ENCODE data around the gene SH3GL3.

SH3GL3 gene

GRCh38 chr15:83658430-83659416 is 211.6 kb downstream of the SH3GL3 start:
- Histone ChIP-seq H2AFZ (ENCODE audit: low read length) (no peak overlapping the region), H3K27ac (ENCODE audit: low read depth, low read length, poor library complexity, severe bottlenecking) (no peak overlapping the region), H3K36me3 (ENCODE audit: insufficient read depth, low read length) (no peaks in the 10 kb centered on the region), H3K4me3 (ENCODE audit: low read depth, low read length, poor library complexity, severe bottlenecking) (no peak overlapping the region), H3K27me3 (ENCODE audit: insufficient read depth, low read length) (no peaks in the 10 kb centered on the region), H3K4me1 (ENCODE audit: insufficient read depth, low read length, severe bottlenecking) (no peaks in the 10 kb centered on the region), H3K9me2 (ENCODE audit: low read depth, low read length) (no peaks in the 10 kb centered on the region), H3K4me2 (ENCODE audit: low read length) (no peak overlapping the region), H3K79me2 (ENCODE audit: insufficient read depth, low read length) (no peaks in the 10 kb centered on the region), H4K20me1 (ENCODE audit: insufficient read depth, low read length) (no peaks in the 10 kb centered on the region), H3F3A (ENCODE audit: insufficient read depth, low read length) (no peaks in the 10 kb centered on the region), H3K9me3 (ENCODE audit: low read length) (no peaks in the 10 kb centered on the region), H3K9ac (ENCODE audit: low read length) (no peak overlapping the region)
- no peak for TF ChIP-seq EZH2 (IDR thresholded peaks at IDR 0.05; ENCODE audit: borderline replicate concordance, low read length)
- TF ChIP-seq, protein P1, sequence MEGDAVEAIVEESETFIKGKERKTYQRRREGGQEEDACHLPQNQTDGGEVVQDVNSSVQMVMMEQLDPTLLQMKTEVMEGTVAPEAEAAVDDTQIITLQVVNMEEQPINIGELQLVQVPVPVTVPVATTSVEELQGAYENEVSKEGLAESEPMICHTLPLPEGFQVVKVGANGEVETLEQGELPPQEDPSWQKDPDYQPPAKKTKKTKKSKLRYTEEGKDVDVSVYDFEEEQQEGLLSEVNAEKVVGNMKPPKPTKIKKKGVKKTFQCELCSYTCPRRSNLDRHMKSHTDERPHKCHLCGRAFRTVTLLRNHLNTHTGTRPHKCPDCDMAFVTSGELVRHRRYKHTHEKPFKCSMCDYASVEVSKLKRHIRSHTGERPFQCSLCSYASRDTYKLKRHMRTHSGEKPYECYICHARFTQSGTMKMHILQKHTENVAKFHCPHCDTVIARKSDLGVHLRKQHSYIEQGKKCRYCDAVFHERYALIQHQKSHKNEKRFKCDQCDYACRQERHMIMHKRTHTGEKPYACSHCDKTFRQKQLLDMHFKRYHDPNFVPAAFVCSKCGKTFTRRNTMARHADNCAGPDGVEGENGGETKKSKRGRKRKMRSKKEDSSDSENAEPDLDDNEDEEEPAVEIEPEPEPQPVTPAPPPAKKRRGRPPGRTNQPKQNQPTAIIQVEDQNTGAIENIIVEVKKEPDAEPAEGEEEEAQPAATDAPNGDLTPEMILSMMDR (IDR thresholded peaks at IDR 0.05; ENCODE audit: low read length): no peak

DNA sequence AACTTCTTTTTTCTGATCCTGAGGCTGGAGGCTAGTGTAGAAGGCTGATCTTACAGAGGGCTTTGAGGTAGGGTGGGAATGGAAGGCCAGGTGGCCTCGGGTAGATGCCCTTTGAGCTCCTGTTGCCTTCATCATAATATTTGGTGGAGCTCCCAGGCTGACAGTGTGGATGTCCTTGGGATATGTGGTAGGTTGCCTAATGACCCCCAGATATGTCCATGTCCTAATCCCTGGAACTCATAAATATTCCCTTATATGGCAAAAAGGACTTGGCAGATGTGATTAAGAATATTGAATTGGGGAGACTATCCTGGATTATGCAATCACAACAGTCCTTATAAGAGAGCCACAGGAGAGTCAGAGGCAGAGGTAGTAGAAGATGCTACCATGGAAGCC is 212.3 kb downstream of the SH3GL3 start:
- H3F3A ChIP-seq (ENCODE audit: insufficient read depth, low read length): no peaks in the 10 kb centered on the region
- H3K27me3 ChIP-seq (ENCODE audit: insufficient read depth, low read length): no peaks in the 10 kb centered on the region; the same call in 1 of the 2 replicates
- H3K9me3 ChIP-seq (ENCODE audit: low read length): no peaks in the 10 kb centered on the region
- no peaks in the 10 kb centered on the region for H3K36me3 ChIP-seq (ENCODE audit: insufficient read depth, low read length)
- no peaks in the 10 kb centered on the region for H3K79me2 ChIP-seq (ENCODE audit: insufficient read depth, low read length)
- H3K4me1 ChIP-seq (ENCODE audit: insufficient read depth, low read length, severe bottlenecking): no peaks in the 10 kb centered on the region
- H3K9ac ChIP-seq (ENCODE audit: low read length): no peak overlapping the region
- no peaks in the 10 kb centered on the region for H3K9me2 ChIP-seq (ENCODE audit: low read depth, low read length)
- no peak overlapping the region for H3K4me2 ChIP-seq (ENCODE audit: low read length)
- no peak overlapping the region for H3K4me3 ChIP-seq (ENCODE audit: low read depth, low read length, poor library complexity, severe bottlenecking)
- H4K20me1 ChIP-seq (ENCODE audit: insufficient read depth, low read length): no peaks in the 10 kb centered on the region
- TF ChIP-seq, protein P1 (IDR thresholded peaks at IDR 0.05; ENCODE audit: low read length): no peak
- TF ChIP-seq EZH2 (IDR thresholded peaks at IDR 0.05; ENCODE audit: borderline replicate concordance, low read length): no peak
- no peak overlapping the region for H2AFZ ChIP-seq (ENCODE audit: low read length)
- no peak overlapping the region for H3K27ac ChIP-seq (ENCODE audit: low read depth, low read length, poor library complexity, severe bottlenecking)

DNA sequence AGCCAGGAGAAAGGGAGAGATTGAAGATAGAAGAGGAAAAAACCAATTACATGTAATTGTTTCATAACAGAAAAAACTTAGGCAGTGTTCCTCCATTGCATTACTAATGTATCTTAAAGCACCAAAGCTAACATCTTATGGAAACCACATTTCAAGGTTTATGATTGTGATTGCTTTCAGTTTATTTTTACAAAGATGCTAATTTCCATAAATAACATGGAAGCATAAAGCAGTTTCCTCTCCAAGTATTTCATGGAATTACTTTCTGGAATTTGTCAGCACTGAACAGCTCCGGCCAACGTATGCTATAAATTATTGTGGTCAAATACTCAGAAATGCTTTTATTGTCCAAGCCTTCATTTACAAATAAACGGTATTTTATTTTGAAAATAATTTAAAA is 218.3 kb downstream of the SH3GL3 start:
- Histone ChIP-seq H3K27me3 (ENCODE audit: insufficient read depth, low read length) (no peaks in the 10 kb centered on the region; the same call in 1 of the 2 replicates), H3K9me3 (ENCODE audit: low read length) (no peaks in the 10 kb centered on the region), H3K4me3 (ENCODE audit: low read depth, low read length, poor library complexity, severe bottlenecking) (no peak overlapping the region), H3K36me3 (ENCODE audit: insufficient read depth, low read length) (no peaks in the 10 kb centered on the region), H3K4me1 (ENCODE audit: insufficient read depth, low read length, severe bottlenecking) (no peaks in the 10 kb centered on the region), H2AFZ (ENCODE audit: low read length) (no peak overlapping the region), H3K9ac (ENCODE audit: low read length) (no peak overlapping the region), H3K27ac (ENCODE audit: low read depth, low read length, poor library complexity, severe bottlenecking) (no peak overlapping the region), H3F3A (ENCODE audit: insufficient read depth, low read length) (no peaks in the 10 kb centered on the region), H3K4me2 (ENCODE audit: low read length) (no peak overlapping the region), H3K9me2 (ENCODE audit: low read depth, low read length) (no peaks in the 10 kb centered on the region), H3K79me2 (ENCODE audit: insufficient read depth, low read length) (no peaks in the 10 kb centered on the region), H4K20me1 (ENCODE audit: insufficient read depth, low read length) (no peaks in the 10 kb centered on the region)
- TF ChIP-seq, protein P1 (IDR thresholded peaks at IDR 0.05; ENCODE audit: low read length): no peak
- no peak for TF ChIP-seq EZH2 (IDR thresholded peaks at IDR 0.05; ENCODE audit: borderline replicate concordance, low read length)
